SK-N-SH (cell line): ENCODE measurements around the gene TMEM176B. TPM values are rescaled to one million over a fixed set of nuclear protein-coding genes. Genes with fewer than 3 reads are reported as not detected.

Experiments used
- CTCF ChIA-PET: fragments of 300-600, 350-600 bp; formaldehyde crosslinking; extraction: SDS; loops from one replicate; lab custom pipeline; 2021; lab: Yijun Ruan, JAX
- POLR2A ChIA-PET: fragments of 350-600 bp; sonication (Branson Sonifier 250); formaldehyde crosslinking; extraction: SDS; loops from one replicate; lab custom pipeline; 2020; ENCODE audit warnings: antibody characterized with exemption, inconsistent platforms; lab: Yijun Ruan, JAX
- DNase-seq: peaks from one replicate; pipeline ENCODE4 v3.0.0; 2012
- H2AFZ ChIP-seq: fragments of 200-600 bp; sonication (generic); 2 replicates; pipeline ENCODE4 v1.8.1; 2016; ENCODE audit warnings: antibody characterized with exemption, mild to moderate bottlenecking, low read depth
- H3F3A ChIP-seq: fragments of 200-600 bp; sonication (generic); replicated peaks from 2 replicates; pipeline ENCODE3; 2016; ENCODE audit warnings: antibody characterized with exemption, mild to moderate bottlenecking; ENCODE audit not compliant: insufficient read depth
- H3K27ac ChIP-seq, 2 experiments: fragments of 200-500 bp in 1 of 2; fragments of 200-600 bp in 1 of 2; sonication (Bioruptor generic) in 1 of 2; sonication (generic), shearing (Covaris generic) in 1 of 2; 2 replicates each; pipeline versions ENCODE4 v1.5.1 to v1.6.1; 2014 to 2016; ENCODE audit warnings: low read depth in 2 of 2, inconsistent platforms in 1 of 2, low read length in 1 of 2, mild to moderate bottlenecking in 1 of 2, mixed read lengths in 1 of 2
- H3K27me3 ChIP-seq: fragments of 200-600 bp; sonication (generic), shearing (Covaris generic); 2 replicates; pipeline ENCODE4 v1.6.1; 2016; ENCODE audit warnings: mixed run types; ENCODE audit not compliant: insufficient read depth
- H3K36me3 ChIP-seq, 2 experiments: fragments of 200-500 bp in 1 of 2; fragments of 200-600 bp in 1 of 2; sonication (Bioruptor generic) in 1 of 2; sonication (generic) in 1 of 2; replicated peaks in 1 of 2; 2 replicates each; pipeline versions ENCODE3 to v1.5.1; 2014 to 2016; ENCODE audit warnings: low read length in 1 of 2, mild to moderate bottlenecking in 1 of 2; ENCODE audit not compliant: insufficient read depth in 2 of 2, control insufficient read depth in 1 of 2
- H3K4me1 ChIP-seq, 2 experiments: fragments of 200-500 bp in 1 of 2; fragments of 200-600 bp in 1 of 2; sonication (Bioruptor generic) in 1 of 2; sonication (generic), shearing (Covaris generic) in 1 of 2; 2 replicates each; pipeline versions ENCODE4 v1.5.1 to v1.6.1; 2014 to 2016; ENCODE audit warnings: low read depth in 1 of 2, low read length in 1 of 2, mixed run types in 1 of 2; ENCODE audit not compliant: insufficient read depth in 2 of 2, control insufficient read depth in 1 of 2
- H3K4me2 ChIP-seq: fragments of 200-600 bp; sonication (generic), shearing (Covaris generic); 2 replicates; pipeline ENCODE4 v1.6.1; 2017; ENCODE audit warnings: mixed run types
- H3K4me3 ChIP-seq, 2 experiments: fragments of 200-500 bp in 1 of 2; fragments of 200-600 bp in 1 of 2; sonication (Bioruptor generic) in 1 of 2; sonication (generic), shearing (Covaris generic) in 1 of 2; 2 replicates each; pipeline versions ENCODE4 v1.5.1 to v1.8.1; 2014 to 2016; ENCODE audit warnings: low read depth in 2 of 2, inconsistent platforms in 1 of 2, low read length in 1 of 2, mild to moderate bottlenecking in 1 of 2, mixed read lengths in 1 of 2, moderate library complexity in 1 of 2
- H3K79me2 ChIP-seq: fragments of 200-600 bp; sonication (generic); 2 replicates; pipeline ENCODE4 v1.8.1; 2017; ENCODE audit warnings: mild to moderate bottlenecking; ENCODE audit not compliant: insufficient read depth
- H3K9ac ChIP-seq: fragments of 200-600 bp; sonication (generic); 2 replicates; pipeline ENCODE4 v1.6.1; 2017; ENCODE audit warnings: mixed run types
- H3K9me2 ChIP-seq: fragments of 200-600 bp; sonication (generic); 2 replicates; pipeline ENCODE4 v1.6.1; 2017; ENCODE audit warnings: mixed run types
- H3K9me3 ChIP-seq: fragments of 200-600 bp; sonication (generic); 2 replicates; pipeline ENCODE4 v1.6.1; 2017; ENCODE audit warnings: mixed run types, mild to moderate bottlenecking, moderate library complexity
- H4K20me1 ChIP-seq: fragments of 200-600 bp; sonication (generic); 2 replicates; pipeline ENCODE4 v1.6.1; 2017; ENCODE audit warnings: mild to moderate bottlenecking, mixed run types; ENCODE audit not compliant: insufficient read depth
- CHD2 ChIP-seq: fragments of 150-350 bp; IDR thresholded peaks from 2 replicates; pipeline ENCODE4 v1.6.1; 2018; ENCODE audit warnings: low read length; ENCODE audit not compliant: partially characterized antibody
- ELF1 ChIP-seq: IDR thresholded peaks from 2 replicates; pipeline ENCODE4 v1.4.0; 2012
- EP300 ChIP-seq, 2 experiments: IDR thresholded peaks; 2 replicates each; pipeline versions ENCODE4 v1.4.0 to v1.6.1; 2012; ENCODE audit warnings: borderline replicate concordance in 1 of 2, low read depth in 1 of 2, low read length in 1 of 2
- FOSL2 ChIP-seq: IDR thresholded peaks from 2 replicates; pipeline ENCODE4 v1.4.0; 2012; ENCODE audit warnings: low read depth, mild to moderate bottlenecking, moderate library complexity, borderline replicate concordance
- GABPA ChIP-seq: IDR thresholded peaks from 2 replicates; pipeline ENCODE4 v1.4.0; 2012; ENCODE audit warnings: low read depth, mild to moderate bottlenecking
- RXRA ChIP-seq: IDR thresholded peaks from 2 replicates; pipeline ENCODE4 v1.4.0; 2012; ENCODE audit warnings: low read depth, mild to moderate bottlenecking, borderline replicate concordance
- TAF1 ChIP-seq: IDR thresholded peaks from 2 replicates; pipeline ENCODE4 v1.6.1; 2012; ENCODE audit warnings: low read depth, mild to moderate bottlenecking, low read length, moderate library complexity, borderline replicate concordance
- TCF12 ChIP-seq: IDR thresholded peaks from 2 replicates; pipeline ENCODE4 v1.4.0; 2012
- TEAD4 ChIP-seq: IDR thresholded peaks from 2 replicates; pipeline ENCODE4 v1.4.0; 2012; ENCODE audit warnings: mild to moderate bottlenecking, borderline replicate concordance; ENCODE audit not compliant: insufficient read depth
- YY1 ChIP-seq: IDR thresholded peaks from 2 replicates; pipeline ENCODE4 v1.4.0; 2012; ENCODE audit warnings: low read depth, mild to moderate bottlenecking
- WGBS: methylation state at CpG from one replicate; pipeline ENCODE4 v1.1.6; 2017; ENCODE audit warnings: low lambda C conversion rate; 5-methylcytosine and 5-hydroxymethylcytosine counted together
- polyA plus RNA-seq, 3 experiments: library from polyadenylated mRNA; depleted of rRNA; stranded (reverse); fragments of >200 nt; gene quantifications; 2 replicates each; pipeline ENCODE4 v1.2.3, GENCODE V29; 2012
- TF ChIP-seq, protein P1 (sequence below): fragments of 200-600 bp; sonication (generic); IDR thresholded peaks from 2 replicates; pipeline ENCODE4 v1.6.1; 2017; ENCODE audit warnings: antibody characterized with exemption, mild to moderate bottlenecking, moderate library complexity
- TF ChIP-seq, protein P2 (sequence below): fragments of 150-350 bp; IDR thresholded peaks from 2 replicates; pipeline ENCODE4 v1.6.1; 2017; ENCODE audit warnings: antibody characterized with exemption, low read length, low read depth, borderline replicate concordance

TMEM176B gene
- polyA plus RNA-seq, 1 of the 3 experiments (the other 2 are of a cell fraction) = not detected

DNA sequence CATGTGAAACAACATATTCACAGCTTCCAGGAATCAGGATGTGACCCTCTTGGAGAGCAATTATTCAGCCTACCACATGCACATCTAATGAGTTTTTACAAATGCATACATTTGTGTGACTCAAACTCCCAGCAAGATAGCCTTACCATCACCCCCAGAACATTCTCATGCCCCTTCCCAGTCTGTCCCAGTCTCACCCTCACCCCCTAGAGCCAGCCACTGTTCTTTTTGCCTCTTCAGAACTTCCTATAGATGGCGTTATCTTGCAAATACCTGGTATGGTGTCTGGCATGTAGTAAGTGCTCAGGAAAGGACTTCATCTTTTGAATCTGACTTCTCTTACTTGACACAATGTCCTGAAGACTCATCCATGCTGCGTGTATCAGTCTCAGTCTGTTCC, 28.2 kb upstream of the TMEM176B start:
- ChIA-PET CTCF (no interaction called here), POLR2A (no interaction called here)

DNA sequence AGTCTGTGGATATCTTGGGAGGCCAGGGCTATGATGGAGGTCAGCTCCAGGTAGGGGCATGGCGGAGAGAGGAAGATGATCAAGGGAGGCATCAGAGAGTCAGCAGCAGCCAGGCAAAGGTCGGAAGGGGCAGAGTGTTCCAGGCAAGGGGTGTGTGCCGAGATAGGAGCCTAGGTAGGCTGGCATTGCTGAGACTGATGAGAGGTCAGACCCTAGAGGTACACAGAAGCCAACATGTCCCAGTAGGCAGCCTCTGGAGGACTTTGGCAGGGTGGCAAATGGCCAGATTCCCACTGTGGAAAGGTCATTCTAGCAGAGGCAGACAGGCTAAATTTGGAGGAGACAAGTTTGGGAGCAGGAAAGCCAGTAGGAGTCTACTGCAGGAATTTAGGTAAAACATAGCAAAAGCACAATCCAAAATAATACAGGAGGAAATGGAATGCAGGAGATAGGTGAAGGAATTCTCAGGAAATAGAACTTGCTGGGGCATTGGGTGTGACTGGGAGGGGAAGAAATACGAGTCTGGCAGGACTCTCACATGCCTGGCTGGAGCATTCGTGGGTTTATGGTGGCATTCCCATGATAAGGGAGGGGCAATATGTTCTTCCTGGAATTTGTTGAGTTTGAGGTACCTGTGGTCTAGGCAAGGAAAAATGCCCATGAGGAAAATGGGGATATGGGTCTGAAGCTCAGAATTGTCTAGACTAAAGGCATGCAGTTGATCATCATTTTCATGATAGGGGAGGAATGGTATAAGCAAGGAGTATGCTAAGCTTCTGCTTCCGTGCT, 26.1 kb upstream of the TMEM176B start:
- Histone ChIP-seq H3K36me3 (no peaks in the 10 kb centered on the region), H3K79me2 (no peaks in the 10 kb centered on the region), H3K9ac (no peak overlapping the region), H4K20me1 (no peaks in the 10 kb centered on the region), H3K9me2 (no peaks in the 10 kb centered on the region), H3F3A (no peaks in the 10 kb centered on the region), H3K27me3 (no peaks in the 10 kb centered on the region), H3K4me3 (no peak overlapping the region), H3K4me1 (peaks cover 0 to 2% of the 10 kb centered on the region in 2 experiments; a peak in 1 of 4 replicates), H3K4me2 (no peak overlapping the region), H3K27ac (no peak overlapping the region), H3K9me3 (no peaks in the 10 kb centered on the region), H2AFZ (no peak overlapping the region)
- POLR2A ChIA-PET = no interaction called here
- CTCF ChIA-PET = interaction anchor here (0.6 to 2.0 kb wide), 7 partner anchors 9 to 72 kb away, joined by 3 to 6 read pairs (median 3); no protein-coding TSS in a partner anchor
- 24% methylated on average over 6 of the region's 6 CpGs for WGBS
- TF ChIP-seq CHD2 (no peak), TEAD4 (no peak), GABPA (no peak), ELF1 (no peak), YY1 (no peak), EP300 (IDR thresholded peaks at IDR 0.05; ENCODE audit: borderline replicate concordance in 1 of 2, low read depth in 1 of 2, low read length in 1 of 2) (no peak), TCF12 (no peak)
- DNase-seq = no peak

More for the DNA sequence above, 28.2 kb upstream of the TMEM176B start:
- TF ChIP-seq FOSL2 (no peak), TAF1 (no peak), RXRA (no peak), ELF1 (no peak), TCF12 (no peak)
- TF ChIP-seq, protein P1, sequence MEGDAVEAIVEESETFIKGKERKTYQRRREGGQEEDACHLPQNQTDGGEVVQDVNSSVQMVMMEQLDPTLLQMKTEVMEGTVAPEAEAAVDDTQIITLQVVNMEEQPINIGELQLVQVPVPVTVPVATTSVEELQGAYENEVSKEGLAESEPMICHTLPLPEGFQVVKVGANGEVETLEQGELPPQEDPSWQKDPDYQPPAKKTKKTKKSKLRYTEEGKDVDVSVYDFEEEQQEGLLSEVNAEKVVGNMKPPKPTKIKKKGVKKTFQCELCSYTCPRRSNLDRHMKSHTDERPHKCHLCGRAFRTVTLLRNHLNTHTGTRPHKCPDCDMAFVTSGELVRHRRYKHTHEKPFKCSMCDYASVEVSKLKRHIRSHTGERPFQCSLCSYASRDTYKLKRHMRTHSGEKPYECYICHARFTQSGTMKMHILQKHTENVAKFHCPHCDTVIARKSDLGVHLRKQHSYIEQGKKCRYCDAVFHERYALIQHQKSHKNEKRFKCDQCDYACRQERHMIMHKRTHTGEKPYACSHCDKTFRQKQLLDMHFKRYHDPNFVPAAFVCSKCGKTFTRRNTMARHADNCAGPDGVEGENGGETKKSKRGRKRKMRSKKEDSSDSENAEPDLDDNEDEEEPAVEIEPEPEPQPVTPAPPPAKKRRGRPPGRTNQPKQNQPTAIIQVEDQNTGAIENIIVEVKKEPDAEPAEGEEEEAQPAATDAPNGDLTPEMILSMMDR = no peak
- TF ChIP-seq, protein P2, sequence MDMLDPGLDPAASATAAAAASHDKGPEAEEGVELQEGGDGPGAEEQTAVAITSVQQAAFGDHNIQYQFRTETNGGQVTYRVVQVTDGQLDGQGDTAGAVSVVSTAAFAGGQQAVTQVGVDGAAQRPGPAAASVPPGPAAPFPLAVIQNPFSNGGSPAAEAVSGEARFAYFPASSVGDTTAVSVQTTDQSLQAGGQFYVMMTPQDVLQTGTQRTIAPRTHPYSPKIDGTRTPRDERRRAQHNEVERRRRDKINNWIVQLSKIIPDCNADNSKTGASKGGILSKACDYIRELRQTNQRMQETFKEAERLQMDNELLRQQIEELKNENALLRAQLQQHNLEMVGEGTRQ = no peak
- Histone ChIP-seq H3K9ac (no peak overlapping the region), H3K27me3 (no peaks in the 10 kb centered on the region), H3K9me3 (no peaks in the 10 kb centered on the region), H3K4me3 (no peak overlapping the region), H3K79me2 (no peaks in the 10 kb centered on the region), H4K20me1 (no peaks in the 10 kb centered on the region), H3K9me2 (no peaks in the 10 kb centered on the region), H3K27ac (no peak overlapping the region), H3K4me2 (no peak overlapping the region), H2AFZ (no peak overlapping the region), H3K4me1 (no peaks in the 10 kb centered on the region; a peak in 1 of 4 replicates), H3F3A (no peaks in the 10 kb centered on the region), H3K36me3 (no peaks in the 10 kb centered on the region)
- DNase-seq = no peak
- WGBS = 34% methylated on average over 2 of the region's 2 CpGs
